Gastroesophageal sphincter (tissue), 4 donors: Measurements from ENCODE around the gene CELF2. TPM values are rescaled to one million over a fixed set of nuclear protein-coding genes. Genes with fewer than 3 reads are reported as not detected.

Experiments used
- ATAC-seq: fragments of 150-250 bp; one replicate; pipeline ENCODE4 v1.9.1; 2016; ENCODE audit warnings: mild to moderate bottlenecking, moderate library complexity
- H3K27ac ChIP-seq, 4 donors: fragments of 200-600 bp; sonication (generic) in 3 of 4; 1 replicate in 3 of 4; 2 replicates in 1 of 4; pipeline ENCODE4 v1.5.1; 2016 to 2019
- H3K27me3 ChIP-seq: fragments of 200-600 bp; sonication (generic); one replicate; pipeline ENCODE4 v1.5.1; 2019
- H3K36me3 ChIP-seq, 2 donors: fragments of 200-600 bp; sonication (generic); one replicate each; pipeline ENCODE4 v1.5.1; 2019; ENCODE audit warnings: control low read depth in 1 of 2
- H3K4me1 ChIP-seq, 3 donors: fragments of 200-600 bp; sonication (generic); 1 replicate in 2 of 3; 2 replicates in 1 of 3; pipeline ENCODE4 v1.5.1; 2016 to 2019; ENCODE audit warnings: control low read depth in 2 of 3
- H3K4me3 ChIP-seq, 2 donors: fragments of 200-600 bp; sonication (generic); one replicate each; pipeline ENCODE4 v1.5.1; 2019; ENCODE audit warnings: mild to moderate bottlenecking in 1 of 2, moderate library complexity in 1 of 2
- H3K9me3 ChIP-seq, 3 donors: fragments of 200-600 bp; sonication (generic); one replicate each; pipeline ENCODE4 v1.5.1; 2017 to 2019; ENCODE audit warnings: control low read depth in 2 of 3
- EP300 ChIP-seq: sonication (generic); formaldehyde crosslinking; IDR thresholded peaks from one replicate; pipeline ENCODE4 v1.6.1; 2017; ENCODE audit warnings: antibody characterized with exemption, mild to moderate bottlenecking
- POLR2A ChIP-seq, 2 donors: fragments of 450-650 bp; IDR thresholded peaks; one replicate each; pipeline ENCODE4 v1.6.1; 2017; ENCODE audit warnings: antibody characterized with exemption in 2 of 2, mild to moderate bottlenecking in 2 of 2, moderate library complexity in 1 of 2
- POLR2AphosphoS5 ChIP-seq: sonication (generic); formaldehyde crosslinking; IDR thresholded peaks from one replicate; pipeline ENCODE4 v1.6.1; 2017; ENCODE audit warnings: antibody characterized with exemption
- WGBS, 2 donors: methylation state at CpG; one replicate each; pipeline ENCODE4 v1.1.5; 2018; ENCODE audit warnings: low coverage in 1 of 2; 5-methylcytosine and 5-hydroxymethylcytosine counted together
- total RNA-seq, 4 donors: library from RNA; depleted of rRNA; stranded (reverse); fragments of >200 nt; gene quantifications; one replicate each; pipeline ENCODE4 v1.1.0, GENCODE V29; 2016
- TF ChIP-seq, protein P1 (sequence below), 4 experiments: fragments of 200-600 bp in 2 of 4; fragments of 450-650 bp in 2 of 4; sonication (generic) in 1 of 4; IDR thresholded peaks; one replicate each; pipeline ENCODE4 v1.5.1; 2017 to 2019; ENCODE audit warnings: antibody characterized with exemption in 4 of 4, mild to moderate bottlenecking in 2 of 4, moderate library complexity in 2 of 4

CELF2 gene
- total RNA-seq, 4 donors from 2014 or later: 82.4 to 122 (median 110) TPM

DNA sequence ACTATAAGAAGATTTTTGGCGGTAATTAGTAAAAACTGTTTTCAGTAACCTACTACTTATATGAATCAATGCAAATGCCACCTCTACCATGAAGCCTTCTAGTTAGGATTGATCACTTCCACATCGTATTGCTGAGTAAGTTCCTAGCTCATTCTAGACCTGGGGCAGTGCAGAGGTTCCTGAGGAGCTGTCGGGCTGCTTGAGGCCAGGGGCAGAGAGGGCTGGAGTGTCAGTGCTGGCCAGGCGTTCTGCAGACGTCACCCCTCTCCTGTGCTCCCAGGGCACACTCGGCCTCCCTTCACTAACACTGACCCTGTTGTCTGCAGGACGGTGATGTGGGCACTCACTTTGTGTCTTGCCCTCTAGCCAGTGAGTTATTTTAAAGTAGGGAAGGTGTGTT is 275.7 kb downstream of the CELF2 start:
- Histone ChIP-seq H3K9me3 (no peaks in the 10 kb centered on the region), H3K27ac (no peak overlapping the region), H3K27me3 (no peaks in the 10 kb centered on the region), H3K4me3 (no peak overlapping the region), H3K4me1 (no peaks in the 10 kb centered on the region), H3K36me3 (peaks cover 0 to 96% of the 10 kb centered on the region in 2 donors)
- TF ChIP-seq POLR2A (IDR thresholded peaks at IDR 0.05) (no peak), POLR2AphosphoS5 (no peak), EP300 (no peak)
- TF ChIP-seq, protein P1, sequence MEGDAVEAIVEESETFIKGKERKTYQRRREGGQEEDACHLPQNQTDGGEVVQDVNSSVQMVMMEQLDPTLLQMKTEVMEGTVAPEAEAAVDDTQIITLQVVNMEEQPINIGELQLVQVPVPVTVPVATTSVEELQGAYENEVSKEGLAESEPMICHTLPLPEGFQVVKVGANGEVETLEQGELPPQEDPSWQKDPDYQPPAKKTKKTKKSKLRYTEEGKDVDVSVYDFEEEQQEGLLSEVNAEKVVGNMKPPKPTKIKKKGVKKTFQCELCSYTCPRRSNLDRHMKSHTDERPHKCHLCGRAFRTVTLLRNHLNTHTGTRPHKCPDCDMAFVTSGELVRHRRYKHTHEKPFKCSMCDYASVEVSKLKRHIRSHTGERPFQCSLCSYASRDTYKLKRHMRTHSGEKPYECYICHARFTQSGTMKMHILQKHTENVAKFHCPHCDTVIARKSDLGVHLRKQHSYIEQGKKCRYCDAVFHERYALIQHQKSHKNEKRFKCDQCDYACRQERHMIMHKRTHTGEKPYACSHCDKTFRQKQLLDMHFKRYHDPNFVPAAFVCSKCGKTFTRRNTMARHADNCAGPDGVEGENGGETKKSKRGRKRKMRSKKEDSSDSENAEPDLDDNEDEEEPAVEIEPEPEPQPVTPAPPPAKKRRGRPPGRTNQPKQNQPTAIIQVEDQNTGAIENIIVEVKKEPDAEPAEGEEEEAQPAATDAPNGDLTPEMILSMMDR (IDR thresholded peaks at IDR 0.05): no peak
- no peak for ATAC-seq
- WGBS, 2 donors: 83 to 92% methylated on average over 3 to 4 of the region's 7 CpGs

DNA sequence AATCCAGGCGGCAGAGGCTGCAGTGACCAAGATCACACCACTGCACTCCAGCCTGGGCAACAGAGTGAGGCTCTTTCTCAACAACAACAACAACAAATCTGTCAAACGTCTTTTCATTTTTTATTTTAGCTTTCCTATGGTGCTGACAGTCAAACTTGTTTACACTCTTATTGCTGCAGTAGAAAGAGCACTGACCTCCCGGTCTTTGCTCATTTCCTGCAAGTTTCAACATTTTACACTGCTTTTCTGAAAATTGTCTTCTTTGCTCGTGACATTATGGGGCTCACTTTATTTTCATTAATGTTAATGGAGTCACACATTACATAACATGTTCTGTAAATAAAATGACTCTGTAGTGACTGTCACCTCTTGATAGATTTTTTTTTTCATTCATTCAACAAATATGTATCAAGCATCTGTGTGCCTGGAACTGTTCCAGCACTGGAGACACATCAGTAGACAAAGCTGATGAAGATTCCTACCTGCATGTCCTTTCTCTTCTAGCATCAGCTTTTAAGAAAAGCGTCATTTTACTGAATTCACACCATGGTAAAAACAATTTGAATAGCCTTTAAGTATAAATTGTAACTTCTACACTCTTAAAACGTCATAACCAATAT is 277.3 kb downstream of the CELF2 start:
- ATAC-seq: no peak
- Histone ChIP-seq H3K4me1 (no peaks in the 10 kb centered on the region), H3K9me3 (no peaks in the 10 kb centered on the region), H3K27me3 (no peaks in the 10 kb centered on the region), H3K27ac (no peak overlapping the region), H3K36me3 (peaks cover 0 to 92% of the 10 kb centered on the region in 2 donors), H3K4me3 (no peak overlapping the region)
- TF ChIP-seq POLR2A (IDR thresholded peaks at IDR 0.05) (no peak), EP300 (no peak), POLR2AphosphoS5 (no peak)
- TF ChIP-seq, protein P1 (IDR thresholded peaks at IDR 0.05): no peak
- 80 to 84% methylated on average over 5 to 6 of the region's 6 CpGs for WGBS, 2 donors

DNA sequence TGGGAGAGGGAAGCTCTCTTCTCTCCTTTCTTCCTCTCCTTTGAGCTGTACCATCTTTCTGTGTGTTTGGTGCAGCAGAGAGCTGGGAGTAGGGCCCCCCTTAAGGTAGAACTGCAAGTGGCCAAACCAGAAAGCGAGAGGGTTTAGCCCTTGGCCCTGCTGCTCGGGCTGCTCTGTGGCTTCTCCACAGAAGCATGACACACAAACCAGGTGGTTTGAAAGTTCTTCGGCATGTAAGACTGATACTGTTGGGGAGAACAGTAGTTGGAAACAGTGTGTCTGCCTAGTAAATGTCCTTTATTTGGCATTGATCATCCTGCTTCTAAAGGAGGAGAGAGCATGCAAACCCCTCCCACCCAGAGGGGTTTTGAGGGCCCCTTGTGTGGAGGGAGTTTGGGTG is 277.8 kb downstream of the CELF2 start:
- TF ChIP-seq, protein P1 (IDR thresholded peaks at IDR 0.05): no peak
- TF ChIP-seq EP300: no peak
- TF ChIP-seq POLR2A (IDR thresholded peaks at IDR 0.05): no peak
- TF ChIP-seq POLR2AphosphoS5: no peak

DNA sequence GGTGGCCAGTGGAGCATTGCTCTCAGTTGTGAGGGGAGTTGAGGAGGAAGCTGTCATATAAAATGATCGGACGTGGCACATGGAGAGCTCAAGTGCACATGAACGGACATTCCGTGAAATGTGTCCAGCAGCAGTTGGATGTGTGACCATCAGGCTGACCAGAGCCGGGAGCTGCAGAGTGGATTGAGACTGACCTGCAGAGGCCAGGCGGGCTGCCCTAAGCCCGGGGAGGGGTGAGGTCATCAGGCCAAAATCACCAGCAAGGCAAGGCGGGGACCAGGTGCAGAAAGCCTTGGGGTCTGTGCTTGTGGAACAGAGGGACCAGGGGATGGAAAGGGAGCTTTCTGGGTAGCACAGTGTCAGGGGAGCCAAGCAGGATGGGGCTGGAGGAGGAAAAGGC is 279.5 kb downstream of the CELF2 start:
- Histone ChIP-seq H3K4me1 (no peaks in the 10 kb centered on the region), H3K36me3 (peaks cover 0 to 91% of the 10 kb centered on the region in 2 donors), H3K27ac (no peak overlapping the region), H3K27me3 (no peaks in the 10 kb centered on the region), H3K9me3 (no peaks in the 10 kb centered on the region), H3K4me3 (no peak overlapping the region)
- TF ChIP-seq, protein P1 (IDR thresholded peaks at IDR 0.05): no peak
- TF ChIP-seq POLR2AphosphoS5 (no peak), EP300 (no peak)
- WGBS, 2 donors: 94 to 100% methylated on average over 3 of the region's 8 CpGs
- no peak for ATAC-seq

More for the DNA sequence above, 277.8 kb downstream of the CELF2 start:
- Histone ChIP-seq H3K36me3 (peaks cover 0 to 92% of the 10 kb centered on the region in 2 donors), H3K27ac (no peak overlapping the region), H3K9me3 (no peaks in the 10 kb centered on the region), H3K4me1 (no peaks in the 10 kb centered on the region), H3K27me3 (no peaks in the 10 kb centered on the region), H3K4me3 (no peak overlapping the region)
- WGBS, 2 donors: 92 to 100% methylated on average over 1 to 2 of the region's 3 CpGs
- ATAC-seq: no peak

DNA sequence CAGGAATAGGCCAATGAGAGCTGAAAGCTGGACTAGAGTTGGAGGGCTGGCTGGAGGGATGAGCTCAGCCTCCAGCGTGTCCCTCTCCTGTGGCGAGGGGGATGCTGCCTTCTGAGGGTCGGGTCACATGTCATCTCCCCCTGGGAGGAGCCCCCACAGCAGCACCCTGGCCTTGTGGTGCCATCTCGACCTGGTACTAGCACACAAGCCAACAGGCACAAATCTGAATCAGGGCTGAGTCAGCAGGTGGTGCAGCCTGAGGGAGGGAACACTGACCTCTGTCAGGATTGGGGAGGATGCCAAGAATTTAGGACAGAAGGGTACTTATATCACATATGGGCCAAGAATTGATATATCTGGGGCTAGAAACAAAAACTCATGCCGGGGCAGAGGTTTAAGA is 280.4 kb downstream of the CELF2 start:
- ATAC-seq: no peak
- Histone ChIP-seq H3K9me3 (no peaks in the 10 kb centered on the region), H3K4me3 (no peak overlapping the region), H3K27me3 (no peaks in the 10 kb centered on the region), H3K27ac (no peak overlapping the region), H3K36me3 (peaks cover 0 to 91% of the 10 kb centered on the region in 2 donors), H3K4me1 (no peaks in the 10 kb centered on the region)
- TF ChIP-seq EP300 (no peak), POLR2A (IDR thresholded peaks at IDR 0.05) (no peak), POLR2AphosphoS5 (no peak)
- TF ChIP-seq, protein P1 (IDR thresholded peaks at IDR 0.05): no peak
- WGBS, 2 donors: 62 to 89% methylated on average over 2 to 4 of the region's 5 CpGs
